HEK293 (cell line): Measurements from ENCODE around the gene S100A12.

Source experiments
- CTCF ChIA-PET: fragments of 350-600 bp; formaldehyde crosslinking; extraction: SDS; loops from one replicate; lab custom pipeline; 2021; ENCODE audit warnings: antibody characterized with exemption; lab: Yijun Ruan, JAX
- POLR2A ChIA-PET: fragments of 300-600 bp; formaldehyde crosslinking; extraction: SDS; loops from one replicate; lab custom pipeline; 2020; ENCODE audit warnings: antibody characterized with exemption, inconsistent platforms; lab: Yijun Ruan, JAX
- H3K27ac ChIP-seq: fragments of 200-500 bp; sonication (Bioruptor generic); 2 replicates; pipeline ENCODE4 v1.5.1; 2014; ENCODE audit warnings: low read depth, low read length, control low read depth, inconsistent platforms; ENCODE audit errors: extremely low read depth
- H3K36me3 ChIP-seq, 2 experiments: fragments of 200-500 bp in 1 of 2; sonication (Bioruptor generic) in 1 of 2; 1 replicate in 1 of 2; 2 replicates in 1 of 2; pipeline ENCODE4 v1.5.1; 2014 to 2017; ENCODE audit warnings: inconsistent platforms in 2 of 2, low read length in 2 of 2; ENCODE audit not compliant: control insufficient read depth in 2 of 2, insufficient read depth in 1 of 2
- H3K4me1 ChIP-seq: fragments of 200-500 bp; sonication (Bioruptor generic); 2 replicates; pipeline ENCODE4 v1.5.1; 2014; ENCODE audit warnings: mild to moderate bottlenecking, low read length, inconsistent platforms; ENCODE audit not compliant: control insufficient read depth, insufficient read depth
- H3K4me3 ChIP-seq: 2 replicates; pipeline ENCODE4 v1.5.1; 2011; ENCODE audit warnings: low read depth, mild to moderate bottlenecking, control low read depth, low read length, moderate library complexity
- H3K9me3 ChIP-seq: fragments of 200-500 bp; sonication (Bioruptor generic); 2 replicates; pipeline ENCODE4 v1.5.1; 2014; ENCODE audit warnings: low read depth, low read length, inconsistent platforms; ENCODE audit not compliant: control insufficient read depth, insufficient read depth
- ATF2 ChIP-seq: fragments of 450-650 bp; formaldehyde crosslinking; IDR thresholded peaks from 2 replicates; pipeline ENCODE4 v1.5.1; 2016; ENCODE audit warnings: missing biosample characterization, missing genetic modification characterization, low read depth
- HOXC10 ChIP-seq: sonication (generic); formaldehyde crosslinking; IDR thresholded peaks from 2 replicates; pipeline ENCODE4 v1.8.1; 2023; ENCODE audit warnings: mild to moderate bottlenecking, missing genetic modification reagents
- KLF10 ChIP-seq: fragments of 450-650 bp; IDR thresholded peaks from 2 replicates; pipeline ENCODE4 v1.5.1; 2018; ENCODE audit warnings: missing biosample characterization, mild to moderate bottlenecking, missing genetic modification characterization
- OSR2 ChIP-seq: fragments of 450-650 bp; formaldehyde crosslinking; IDR thresholded peaks from 2 replicates; pipeline ENCODE4 v1.5.1; 2016; ENCODE audit warnings: missing biosample characterization, missing genetic modification characterization
- SALL2 ChIP-seq: fragments of 450-650 bp; formaldehyde crosslinking; IDR thresholded peaks from 2 replicates; pipeline ENCODE4 v1.5.0; 2017; ENCODE audit warnings: missing biosample characterization, mild to moderate bottlenecking, missing genetic modification characterization, borderline replicate concordance
- SP2 ChIP-seq: fragments of 450-650 bp; formaldehyde crosslinking; IDR thresholded peaks from 2 replicates; pipeline ENCODE4 v1.5.1; 2016; ENCODE audit warnings: missing biosample characterization, missing genetic modification characterization
- YY1 ChIP-seq: fragments of 450-650 bp; formaldehyde crosslinking; IDR thresholded peaks from 2 replicates; pipeline ENCODE4 v1.5.1; 2018; ENCODE audit warnings: missing biosample characterization, missing genetic modification characterization
- ZBTB11 ChIP-seq: fragments of 450-650 bp; formaldehyde crosslinking; conservative IDR thresholded peaks from 2 replicates; pipeline ENCODE4 v1.5.1; 2016; ENCODE audit warnings: low read depth, missing biosample characterization, missing genetic modification characterization
- ZBTB20 ChIP-seq: fragments of 450-650 bp; formaldehyde crosslinking; IDR thresholded peaks from 2 replicates; pipeline ENCODE4 v1.5.1; 2016; ENCODE audit warnings: missing biosample characterization, missing genetic modification characterization
- ZNF138 ChIP-seq: fragments of 450-650 bp; formaldehyde crosslinking; IDR thresholded peaks from 2 replicates; pipeline ENCODE4 v1.5.1; 2016; ENCODE audit warnings: missing biosample characterization, missing genetic modification characterization, borderline replicate concordance
- ZNF2 ChIP-seq: fragments of 450-650 bp; formaldehyde crosslinking; IDR thresholded peaks from 2 replicates; pipeline ENCODE4 v1.5.1; 2016; ENCODE audit warnings: missing biosample characterization, missing genetic modification characterization
- ZNF214 ChIP-seq: fragments of 450-650 bp; formaldehyde crosslinking; IDR thresholded peaks from 2 replicates; pipeline ENCODE4 v1.5.1; 2017; ENCODE audit warnings: missing biosample characterization, mild to moderate bottlenecking, missing genetic modification characterization, borderline replicate concordance
- ZNF248 ChIP-seq: fragments of 450-650 bp; formaldehyde crosslinking; IDR thresholded peaks from 2 replicates; pipeline ENCODE4 v1.5.1; 2017; ENCODE audit warnings: missing biosample characterization, missing genetic modification characterization
- ZNF354C ChIP-seq: fragments of 450-650 bp; formaldehyde crosslinking; IDR thresholded peaks from 2 replicates; pipeline ENCODE4 v1.5.1; 2016; ENCODE audit warnings: missing biosample characterization, missing genetic modification characterization, low read depth, borderline replicate concordance
- ZNF571 ChIP-seq: fragments of 450-650 bp; formaldehyde crosslinking; IDR thresholded peaks from 2 replicates; pipeline ENCODE4 v1.5.0; 2017; ENCODE audit warnings: missing biosample characterization, missing genetic modification characterization
- ZNF626 ChIP-seq: fragments of 450-650 bp; sonication (Bioruptor Pico); formaldehyde crosslinking; IDR thresholded peaks from 2 replicates; pipeline ENCODE4 v1.5.1; 2018; ENCODE audit warnings: missing biosample characterization, missing genetic modification characterization, inconsistent platforms
- ZNF785 ChIP-seq: fragments of 450-650 bp; formaldehyde crosslinking; IDR thresholded peaks from 2 replicates; pipeline ENCODE4 v1.5.1; 2016; ENCODE audit warnings: missing biosample characterization, missing genetic modification characterization
- ZNF837 ChIP-seq: fragments of 450-650 bp; formaldehyde crosslinking; IDR thresholded peaks from 2 replicates; pipeline ENCODE4 v1.5.1; 2016; ENCODE audit warnings: missing biosample characterization, missing genetic modification characterization
- TF ChIP-seq, protein P1 (sequence below): fragments of 450-650 bp; formaldehyde crosslinking; conservative IDR thresholded peaks from 2 replicates; pipeline ENCODE4 v1.5.1; 2016; ENCODE audit warnings: low read depth, missing biosample characterization, missing genetic modification characterization

S100A12 gene

DNA sequence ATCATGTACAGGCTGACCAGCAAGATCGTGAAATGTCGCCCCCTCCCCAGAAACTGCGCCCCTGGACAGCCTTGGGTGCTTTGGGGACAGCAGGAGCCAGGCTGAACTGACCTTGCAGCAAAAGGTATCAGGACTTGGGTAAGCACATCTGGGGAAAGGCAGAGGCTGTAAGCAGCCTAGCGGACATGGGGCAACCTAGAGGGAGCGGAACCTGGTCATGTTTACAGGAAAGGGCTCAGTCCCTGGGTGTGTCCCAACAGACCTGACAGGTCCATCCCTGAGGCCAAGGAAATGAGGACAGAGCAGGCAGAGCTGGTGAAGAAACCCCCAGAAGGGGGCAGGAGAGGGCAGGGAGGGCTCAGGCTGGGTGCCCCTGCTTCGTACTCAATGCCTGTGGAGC, 18.5 kb upstream of the S100A12 start:
- Histone ChIP-seq H3K4me1 (no peaks in the 10 kb centered on the region), H3K4me3 (no peak overlapping the region)
- TF ChIP-seq ZBTB11 (tag by site-specific recombination) (no peak), ZNF571 (tag by site-specific recombination) (no peak)
- TF ChIP-seq, all 188 proteins: peak for 0
- Histone ChIP-seq H3K36me3 (no peaks in the 10 kb centered on the region), H3K9me3 (no peaks in the 10 kb centered on the region), H3K27ac (no peak overlapping the region)
- POLR2A ChIA-PET = no interaction called here
- CTCF ChIA-PET = interaction anchor here (1.4 to 2.8 kb wide), 2 partner anchors 39 to 102 kb away, joined by 4 to 9 read pairs; no protein-coding TSS in a partner anchor

DNA sequence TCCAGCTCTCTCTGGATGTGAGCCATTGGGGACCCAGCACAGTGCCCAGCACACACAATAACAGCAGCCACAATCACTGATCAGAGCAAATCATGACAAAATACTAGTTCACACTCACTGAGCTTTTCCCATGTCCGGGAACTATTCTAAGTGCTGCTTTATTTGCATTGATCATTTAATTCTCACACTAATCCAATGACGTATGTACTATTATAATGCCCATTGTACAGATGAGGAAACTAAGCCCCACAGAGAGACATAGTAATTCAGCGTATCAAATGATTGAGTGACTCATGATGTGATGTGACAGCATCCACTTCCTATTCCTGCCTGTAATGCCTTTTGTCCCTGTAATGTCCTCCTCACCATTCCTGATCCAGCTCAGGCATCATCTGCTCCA, 17.4 kb upstream of the S100A12 start:
- ChIA-PET CTCF (interaction anchor here (0.6 to 1.0 kb wide), 2 partner anchors 29 to 48 kb away, joined by 3 read pairs; no protein-coding TSS in a partner anchor), POLR2A (no interaction called here)
- TF ChIP-seq ZBTB20 (tag by site-specific recombination) = no peak
- no peak for TF ChIP-seq ZNF2 (tag by site-specific recombination)
- TF ChIP-seq ATF2 (tag by site-specific recombination) = peak; percentile 3; the same call in 1 of the 2 replicates
- no peak for TF ChIP-seq ZNF785
- no peak for TF ChIP-seq ZNF138
- no peak for TF ChIP-seq ZNF837
- TF ChIP-seq, protein P1, sequence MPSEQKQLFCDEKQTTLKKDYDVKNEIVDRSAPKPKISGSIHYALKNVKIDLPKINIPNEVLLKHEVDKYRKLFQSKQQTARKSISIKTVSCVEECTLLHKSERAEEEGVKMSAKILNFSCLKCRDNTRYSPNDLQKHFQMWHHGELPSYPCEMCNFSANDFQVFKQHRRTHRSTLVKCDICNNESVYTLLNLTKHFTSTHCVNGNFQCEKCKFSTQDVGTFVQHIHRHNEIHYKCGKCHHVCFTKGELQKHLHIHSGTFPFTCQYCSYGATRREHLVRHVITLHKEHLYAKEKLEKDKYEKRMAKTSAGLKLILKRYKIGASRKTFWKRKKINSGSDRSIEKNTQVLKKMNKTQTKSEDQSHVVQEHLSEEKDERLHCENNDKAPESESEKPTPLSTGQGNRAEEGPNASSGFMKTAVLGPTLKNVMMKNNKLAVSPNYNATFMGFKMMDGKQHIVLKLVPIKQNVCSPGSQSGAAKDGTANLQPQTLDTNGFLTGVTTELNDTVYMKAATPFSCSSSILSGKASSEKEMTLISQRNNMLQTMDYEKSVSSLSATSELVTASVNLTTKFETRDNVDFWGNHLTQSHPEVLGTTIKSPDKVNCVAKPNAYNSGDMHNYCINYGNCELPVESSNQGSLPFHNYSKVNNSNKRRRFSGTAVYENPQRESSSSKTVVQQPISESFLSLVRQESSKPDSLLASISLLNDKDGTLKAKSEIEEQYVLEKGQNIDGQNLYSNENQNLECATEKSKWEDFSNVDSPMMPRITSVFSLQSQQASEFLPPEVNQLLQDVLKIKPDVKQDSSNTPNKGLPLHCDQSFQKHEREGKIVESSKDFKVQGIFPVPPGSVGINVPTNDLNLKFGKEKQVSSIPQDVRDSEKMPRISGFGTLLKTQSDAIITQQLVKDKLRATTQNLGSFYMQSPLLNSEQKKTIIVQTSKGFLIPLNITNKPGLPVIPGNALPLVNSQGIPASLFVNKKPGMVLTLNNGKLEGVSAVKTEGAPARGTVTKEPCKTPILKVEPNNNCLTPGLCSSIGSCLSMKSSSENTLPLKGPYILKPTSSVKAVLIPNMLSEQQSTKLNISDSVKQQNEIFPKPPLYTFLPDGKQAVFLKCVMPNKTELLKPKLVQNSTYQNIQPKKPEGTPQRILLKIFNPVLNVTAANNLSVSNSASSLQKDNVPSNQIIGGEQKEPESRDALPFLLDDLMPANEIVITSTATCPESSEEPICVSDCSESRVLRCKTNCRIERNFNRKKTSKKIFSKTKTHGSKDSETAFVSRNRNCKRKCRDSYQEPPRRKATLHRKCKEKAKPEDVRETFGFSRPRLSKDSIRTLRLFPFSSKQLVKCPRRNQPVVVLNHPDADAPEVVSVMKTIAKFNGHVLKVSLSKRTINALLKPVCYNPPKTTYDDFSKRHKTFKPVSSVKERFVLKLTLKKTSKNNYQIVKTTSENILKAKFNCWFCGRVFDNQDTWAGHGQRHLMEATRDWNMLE = no peak
- TF ChIP-seq HOXC10 (CRISPR knock-in tag) = no peak

DNA sequence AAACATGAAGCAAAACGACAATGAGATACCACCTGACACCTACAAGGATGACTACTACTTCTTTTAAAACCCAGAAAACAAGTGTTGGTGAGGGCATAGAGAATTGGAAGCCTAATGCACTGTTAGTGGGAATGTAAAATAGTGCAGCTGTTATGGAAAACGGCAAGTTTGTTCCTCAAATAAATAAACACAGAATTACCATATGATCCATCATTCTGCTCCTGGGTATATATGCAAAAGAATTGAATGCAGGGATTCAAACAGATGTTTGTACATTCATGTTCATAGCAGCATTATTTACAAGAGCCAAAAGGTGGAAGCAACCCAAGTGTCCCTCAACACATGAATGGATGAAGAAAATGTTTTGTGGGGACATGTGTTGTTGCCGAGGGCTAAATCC, 16.8 kb upstream of the S100A12 start:
- H3K4me3 ChIP-seq = no peak overlapping the region
- H3K36me3 ChIP-seq = no peaks in the 10 kb centered on the region
- no peak for TF ChIP-seq ZNF354C (tag by site-specific recombination)
- no peak for TF ChIP-seq YY1
- no peak for TF ChIP-seq SALL2 (tag by site-specific recombination)
- TF ChIP-seq KLF10 (tag by site-specific recombination) = no peak
- no peak for TF ChIP-seq SP2 (tag by site-specific recombination)
- TF ChIP-seq ZNF626 (tag by site-specific recombination) = no peak
- no peak for TF ChIP-seq ZNF248 (tag by site-specific recombination)
- no peak for TF ChIP-seq OSR2 (tag by site-specific recombination)
- TF ChIP-seq ZNF214 (tag by site-specific recombination) = no peak
- no peak overlapping the region for H3K27ac ChIP-seq
- H3K9me3 ChIP-seq = no peaks in the 10 kb centered on the region
- POLR2A ChIA-PET = no interaction called here
- no peaks in the 10 kb centered on the region for H3K4me1 ChIP-seq
- CTCF ChIA-PET = interaction anchor here (0.6 to 1.0 kb wide), 2 partner anchors 44 to 47 kb away, joined by 3 read pairs; no protein-coding TSS in a partner anchor

More for the DNA sequence above, 17.4 kb upstream of the S100A12 start:
- Histone ChIP-seq H3K36me3 (no peaks in the 10 kb centered on the region), H3K4me1 (no peaks in the 10 kb centered on the region), H3K4me3 (no peak overlapping the region), H3K27ac (no peak overlapping the region), H3K9me3 (no peaks in the 10 kb centered on the region)
